HCT116 (cell line): ENCODE results near the gene TBC1D32. TPM values are rescaled to one million over a fixed set of nuclear protein-coding genes. Genes with fewer than 3 reads are reported as not detected.

Experiments
- ATAC-seq: fragments of 200-7000 bp; cut with Tn5 transposase; 2 replicates; pipeline ENCODE4 v1.9.1; 2020; ENCODE audit warnings: mild to moderate bottlenecking, moderate library complexity
- BruUV-seq: library from RNA; stranded (reverse); fragments of 400-500 nt; replicated peaks from 2 replicates; lab custom pipeline; 2021; lab: Mats Ljungman, UMichigan
- CTCF ChIA-PET: fragments of 300-600 bp; sonication (Branson Sonifier 250); formaldehyde crosslinking; loops from one replicate; lab custom pipeline; 2021; ENCODE audit warnings: antibody characterized with exemption; lab: Charles Lee
- POLR2A ChIA-PET: fragments of 300-600, 350-600 bp; sonication (Branson Sonifier 250); formaldehyde crosslinking; loops from one replicate; lab custom pipeline; 2021; ENCODE audit warnings: antibody characterized with exemption; lab: Charles Lee
- RAD21 ChIA-PET, 2 experiments: fragments of 300-600 bp; sonication (Branson Sonifier 250); formaldehyde crosslinking; loops; one replicate each; lab custom pipeline; 2023; ENCODE audit warnings: low total read pairs in 2 of 2; ENCODE audit not compliant: uncharacterized antibody in 2 of 2, unreplicated experiment in 2 of 2, low non-redundant PET in 1 of 2; lab: Charles Lee
- DNase-seq: peaks from one replicate; pipeline ENCODE4 v3.0.0-alpha.2; 2010; ENCODE audit warnings: low read depth, low spot score
- H2AFZ ChIP-seq: fragments of 200-600 bp; shearing (Covaris generic), sonication (generic); 2 replicates; pipeline ENCODE4 v1.6.1; 2017; ENCODE audit warnings: low read depth, mixed run types, mixed read lengths, antibody characterized with exemption, low read length; ENCODE audit not compliant: poor library complexity, severe bottlenecking
- H3K27ac ChIP-seq: 2 replicates; pipeline ENCODE4 v1.5.1; 2012; ENCODE audit warnings: low read depth, low read length
- H3K27me3 ChIP-seq: fragments of 200-600 bp; sonication (generic); 2 replicates; pipeline ENCODE4 v1.6.1; 2016; ENCODE audit warnings: mixed run types, low read length, mixed read lengths; ENCODE audit not compliant: insufficient read depth
- H3K36me3 ChIP-seq, 2 experiments: fragments of 200-500 bp in 1 of 2; fragments of 200-600 bp in 1 of 2; sonication (Bioruptor generic) in 1 of 2; sonication (generic) in 1 of 2; 2 replicates each; pipeline versions ENCODE4 v1.5.1 to v1.6.1; 2014 to 2016; ENCODE audit warnings: low read length in 2 of 2, inconsistent platforms in 1 of 2, mixed read lengths in 1 of 2, mixed run types in 1 of 2; ENCODE audit not compliant: insufficient read depth in 2 of 2, control insufficient read depth in 1 of 2
- H3K4me1 ChIP-seq, 2 experiments: fragments of 200-600 bp in 1 of 2; sonication (generic) in 1 of 2; 2 replicates each; pipeline versions ENCODE4 v1.5.1 to v1.6.1; 2012 to 2017; ENCODE audit warnings: low read length in 2 of 2, inconsistent platforms in 1 of 2, mild to moderate bottlenecking in 1 of 2, mixed read lengths in 1 of 2, mixed run types in 1 of 2, moderate library complexity in 1 of 2; ENCODE audit not compliant: insufficient read depth in 2 of 2, control insufficient read depth in 1 of 2
- H3K4me2 ChIP-seq: fragments of 200-600 bp; sonication (generic); 2 replicates; pipeline ENCODE4 v1.6.1; 2017; ENCODE audit warnings: mixed run types, low read length, mixed read lengths
- H3K4me3 ChIP-seq, 2 experiments: fragments of 200-600 bp in 1 of 2; sonication (generic) in 1 of 2; replicated peaks in 1 of 2; 2 replicates each; pipeline ENCODE4 v1.5.1; 2011 to 2016; ENCODE audit warnings: low read length in 2 of 2, control low read depth in 1 of 2, low read depth in 1 of 2, mild to moderate bottlenecking in 1 of 2, mixed read lengths in 1 of 2, mixed run types in 1 of 2
- H3K79me2 ChIP-seq: fragments of 200-600 bp; sonication (generic); 2 replicates; pipeline ENCODE4 v1.6.1; 2017; ENCODE audit warnings: mild to moderate bottlenecking, mixed run types, low read length, moderate library complexity, mixed read lengths; ENCODE audit not compliant: insufficient read depth
- H3K9ac ChIP-seq: fragments of 200-600 bp; sonication (generic); 2 replicates; pipeline ENCODE4 v1.6.1; 2016; ENCODE audit warnings: low read length, mixed read lengths
- H3K9me2 ChIP-seq: fragments of 200-600 bp; sonication (generic), shearing (Covaris generic); 2 replicates; pipeline ENCODE4 v1.6.1; 2017; ENCODE audit warnings: mixed run types, mild to moderate bottlenecking, moderate library complexity; ENCODE audit not compliant: insufficient read depth
- H3K9me3 ChIP-seq, 2 experiments: fragments of 200-500 bp in 1 of 2; fragments of 200-600 bp in 1 of 2; sonication (Bioruptor generic) in 1 of 2; sonication (generic) in 1 of 2; 2 replicates each; pipeline ENCODE4 v1.6.1; 2014 to 2017; ENCODE audit warnings: low read length in 2 of 2, mixed read lengths in 2 of 2, inconsistent platforms in 1 of 2, low read depth in 1 of 2, mild to moderate bottlenecking in 1 of 2, mixed run types in 1 of 2, moderate library complexity in 1 of 2; ENCODE audit not compliant: control insufficient read depth in 1 of 2, insufficient read depth in 1 of 2
- H4K20me1 ChIP-seq: fragments of 200-600 bp; sonication (generic), shearing (Covaris generic); 2 replicates; pipeline ENCODE4 v1.6.1; 2017; ENCODE audit warnings: mixed run types, mild to moderate bottlenecking, moderate library complexity; ENCODE audit not compliant: insufficient read depth
- CBX3 ChIP-seq: IDR thresholded peaks from 2 replicates; pipeline ENCODE4 v1.6.1; 2012; ENCODE audit warnings: low read depth
- FOSL1 ChIP-seq: IDR thresholded peaks from 2 replicates; pipeline ENCODE4 v1.6.1; 2012; ENCODE audit warnings: low read depth
- TCF7L2 ChIP-seq: IDR thresholded peaks from 2 replicates; pipeline ENCODE4 v1.7.0; 2011; ENCODE audit warnings: borderline replicate concordance, inconsistent platforms; ENCODE audit not compliant: insufficient read depth, insufficient read length; ENCODE audit errors: extremely low read depth
- intact Hi-C: fragments of 100-400 bp; cut with micrococcal nuclease; formaldehyde crosslinking; loops from 2 replicates; pipeline ENCODE4 v1.10.0; 2022
- total RNA-seq: library from RNA; stranded (reverse); gene quantifications from one replicate; pipeline ENCODE4 v1.2.1, GENCODE V29; 2021; ENCODE audit not compliant: unreplicated experiment
- TF ChIP-seq, protein P1 (sequence below), 3 experiments: fragments of 200-600 bp in 1 of 3; sonication (generic) in 1 of 3; IDR thresholded peaks in 2 of 3; conservative IDR thresholded peaks in 1 of 3; 2 replicates each; pipeline ENCODE4 v1.5.1; 2012 to 2017; ENCODE audit warnings: low read depth in 2 of 3, low read length in 2 of 3, antibody characterized with exemption in 1 of 3, borderline replicate concordance in 1 of 3, control low read depth in 1 of 3, mild to moderate bottlenecking in 1 of 3, mixed read lengths in 1 of 3, mixed run types in 1 of 3, moderate library complexity in 1 of 3; ENCODE audit not compliant: insufficient read depth in 1 of 3

The TBC1D32 gene
- total RNA-seq, 1 experiment from 2014 or later = 13.8 TPM

DNA sequence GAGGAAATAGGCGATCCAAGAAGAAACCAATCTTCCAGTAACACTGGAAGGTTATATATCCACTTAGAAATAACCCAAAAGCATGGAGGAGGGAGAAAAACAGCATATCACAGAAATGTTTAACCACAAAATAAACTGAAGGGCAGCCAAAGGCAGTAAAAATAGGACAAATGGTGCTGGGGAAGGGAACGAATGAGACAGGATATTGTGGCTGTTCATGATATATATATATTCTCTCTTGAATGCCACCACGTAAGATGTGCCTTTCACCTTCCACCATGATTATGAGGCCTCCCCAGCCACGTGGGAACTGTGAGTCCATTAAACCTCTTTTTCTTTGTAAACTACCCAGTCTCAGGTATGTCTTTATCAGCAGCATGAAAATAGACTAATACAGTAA, 162.4 kb downstream of the TBC1D32 start:
- DNase-seq (no peak), ATAC-seq (no peak)
- Histone ChIP-seq H3K79me2 (no peaks in the 10 kb centered on the region), H3K9me3 (no peaks in the 10 kb centered on the region), H2AFZ (no peak overlapping the region), H3K36me3 (no peaks in the 10 kb centered on the region), H3K4me1 (no peaks in the 10 kb centered on the region), H3K27ac (no peak overlapping the region), H3K9ac (no peak overlapping the region), H3K27me3 (no peaks in the 10 kb centered on the region), H4K20me1 (no peaks in the 10 kb centered on the region), H3K9me2 (no peaks in the 10 kb centered on the region), H3K4me2 (no peak overlapping the region), H3K4me3 (no peak overlapping the region)
- no peak for TF ChIP-seq FOSL1
- POLR2A ChIA-PET = no interaction called here
- intact Hi-C loops = no loop called here
- CTCF ChIA-PET = no interaction called here
- no TSS peak for BruUV-seq
- RAD21 ChIA-PET = no interaction called here

DNA sequence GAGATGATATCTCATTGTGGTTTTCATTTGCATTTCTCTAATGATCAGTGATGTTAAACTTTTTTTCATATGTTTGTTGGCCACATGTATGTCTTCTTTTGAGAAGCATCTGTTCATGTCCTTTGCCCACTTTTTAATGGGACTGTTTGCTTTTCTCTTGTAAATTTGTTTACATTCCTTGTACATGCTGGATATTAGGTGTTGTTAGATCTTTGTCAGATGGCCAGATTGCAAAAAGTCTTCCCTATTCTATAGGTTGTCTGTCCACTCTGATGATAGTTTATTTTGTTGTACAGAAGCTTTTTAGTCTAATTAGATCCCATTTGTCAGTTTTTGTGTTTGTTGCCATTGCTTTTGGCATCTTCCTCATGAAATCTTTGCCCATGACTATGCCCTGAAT, 172.4 kb downstream of the TBC1D32 start:
- ATAC-seq (no peak), DNase-seq (no peak)
- no peak overlapping the region for H3K4me2 ChIP-seq
- no peak overlapping the region for H2AFZ ChIP-seq
- no peak overlapping the region for H3K4me3 ChIP-seq
- BruUV-seq = no TSS peak
- POLR2A ChIA-PET = no interaction called here
- no peaks in the 10 kb centered on the region for H3K79me2 ChIP-seq
- H3K9me3 ChIP-seq = no peaks in the 10 kb centered on the region
- H3K36me3 ChIP-seq = no peaks in the 10 kb centered on the region
- no peaks in the 10 kb centered on the region for H3K4me1 ChIP-seq
- no peaks in the 10 kb centered on the region for H3K27me3 ChIP-seq
- RAD21 ChIA-PET = no interaction called here
- H3K9me2 ChIP-seq = no peaks in the 10 kb centered on the region
- intact Hi-C loops = no loop called here
- TF ChIP-seq TCF7L2 = no peak
- TF ChIP-seq, protein P1, sequence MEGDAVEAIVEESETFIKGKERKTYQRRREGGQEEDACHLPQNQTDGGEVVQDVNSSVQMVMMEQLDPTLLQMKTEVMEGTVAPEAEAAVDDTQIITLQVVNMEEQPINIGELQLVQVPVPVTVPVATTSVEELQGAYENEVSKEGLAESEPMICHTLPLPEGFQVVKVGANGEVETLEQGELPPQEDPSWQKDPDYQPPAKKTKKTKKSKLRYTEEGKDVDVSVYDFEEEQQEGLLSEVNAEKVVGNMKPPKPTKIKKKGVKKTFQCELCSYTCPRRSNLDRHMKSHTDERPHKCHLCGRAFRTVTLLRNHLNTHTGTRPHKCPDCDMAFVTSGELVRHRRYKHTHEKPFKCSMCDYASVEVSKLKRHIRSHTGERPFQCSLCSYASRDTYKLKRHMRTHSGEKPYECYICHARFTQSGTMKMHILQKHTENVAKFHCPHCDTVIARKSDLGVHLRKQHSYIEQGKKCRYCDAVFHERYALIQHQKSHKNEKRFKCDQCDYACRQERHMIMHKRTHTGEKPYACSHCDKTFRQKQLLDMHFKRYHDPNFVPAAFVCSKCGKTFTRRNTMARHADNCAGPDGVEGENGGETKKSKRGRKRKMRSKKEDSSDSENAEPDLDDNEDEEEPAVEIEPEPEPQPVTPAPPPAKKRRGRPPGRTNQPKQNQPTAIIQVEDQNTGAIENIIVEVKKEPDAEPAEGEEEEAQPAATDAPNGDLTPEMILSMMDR (IDR thresholded peaks at IDR 0.05 in 2 of 3, conservative IDR thresholded peaks at IDR 0.05 in 1 of 3; ENCODE audit: borderline replicate concordance in 1 of 3, insufficient read depth in 1 of 3, low read depth in 2 of 3, low read length in 2 of 3) = no peak
- TF ChIP-seq CBX3 = no peak
- no peak overlapping the region for H3K9ac ChIP-seq
- CTCF ChIA-PET = no interaction called here
- H3K27ac ChIP-seq = no peak overlapping the region
- H4K20me1 ChIP-seq = no peaks in the 10 kb centered on the region
